Right lobe of liver (tissue), 6 donors: ENCODE measurements around the gene RPL31. TPM values are rescaled to one million over a fixed set of nuclear protein-coding genes. Genes with fewer than 3 reads are reported as not detected.

Experiments
- ATAC-seq, 4 donors: fragments of 200-7000 bp; cut with Tn5 transposase; one replicate each; pipeline ENCODE4 v1.9.1; 2020; ENCODE audit warnings: mild to moderate bottlenecking in 4 of 4, moderate library complexity in 4 of 4
- DNase-seq, 3 donors: peaks; one replicate each; pipeline ENCODE4 v3.0.0-alpha.2; 2020
- H3K27ac ChIP-seq, 3 donors: fragments of 200-600 bp; one replicate each; pipeline ENCODE4 v1.8.0; 2022
- H3K27me3 ChIP-seq, 2 donors: fragments of 200-600 bp; one replicate each; pipeline ENCODE4 v1.8.0; 2022
- H3K36me3 ChIP-seq, 4 donors: fragments of 200-600 bp; sonication (generic) in 1 of 4; one replicate each; pipeline versions ENCODE4 v1.5.1 to v1.8.0; 2017 to 2022; ENCODE audit warnings: control low read depth in 1 of 4
- H3K4me1 ChIP-seq, 4 donors: fragments of 200-600 bp; sonication (generic) in 1 of 4; one replicate each; pipeline versions ENCODE4 v1.5.1 to v1.8.0; 2017 to 2022; ENCODE audit warnings: control low read depth in 1 of 4
- H3K4me3 ChIP-seq, 3 donors: fragments of 200-600 bp; one replicate each; pipeline ENCODE4 v1.8.0; 2022
- H3K9me3 ChIP-seq, 4 donors: fragments of 200-600 bp; sonication (generic) in 1 of 4; one replicate each; pipeline versions ENCODE4 v1.5.1 to v1.8.0; 2017 to 2022; ENCODE audit warnings: control low read depth in 1 of 4
- POLR2A ChIP-seq: fragments of 450-650 bp; IDR thresholded peaks from one replicate; pipeline ENCODE4 v1.6.1; 2017; ENCODE audit warnings: antibody characterized with exemption, mild to moderate bottlenecking
- WGBS: methylation state at CpG from one replicate; pipeline ENCODE4 v1.1.6; 2018; ENCODE audit warnings: low coverage, low lambda C conversion rate; ENCODE audit not compliant: insufficient coverage; ENCODE audit errors: missing lambda C conversion rate; 5-methylcytosine and 5-hydroxymethylcytosine counted together
- intact Hi-C, 2 donors: fragments of 100-400 bp; cut with DNase I; formaldehyde crosslinking; loops; one replicate each; pipeline versions ENCODE4 v1.11.2 to v1.14.1; 2022
- total RNA-seq, 6 experiments: library from RNA; depleted of rRNA in 2 of 6; stranded (reverse); fragments of >200 nt in 2 of 6; fragmentation: NEBNext Ultra II Directional in 3 of 6; extraction: Animal tissue kit (Norgen Biotek cat#: 25700) in 3 of 6; gene quantifications; one replicate each; pipeline versions ENCODE4 v1.1.0 to v1.2.4, GENCODE V29; 2016 to 2023
- TF ChIP-seq, protein P1 (sequence below), 4 donors: fragments of 200-600 bp in 3 of 4; fragments of 450-650 bp in 1 of 4; IDR thresholded peaks; one replicate each; pipeline versions ENCODE4 v1.5.1 to v1.8.0; 2016 to 2022; ENCODE audit warnings: antibody characterized with exemption in 4 of 4, mild to moderate bottlenecking in 2 of 4
- donor health status: DM: no; HTN: yes; CAD: no.
- donor health status: DM: no; HTN: no; CAD: no.
- donor health status: DM: no; HTN: no; CAD: no.
- donor health status: DM: no; HTN: yes; CAD: no.
- donor health status: DM: no; HTN: yes; CAD: no.

RPL31 gene
- total RNA-seq, 6 experiments from 2014 or later = 363 to 497 (median 443) TPM

DNA sequence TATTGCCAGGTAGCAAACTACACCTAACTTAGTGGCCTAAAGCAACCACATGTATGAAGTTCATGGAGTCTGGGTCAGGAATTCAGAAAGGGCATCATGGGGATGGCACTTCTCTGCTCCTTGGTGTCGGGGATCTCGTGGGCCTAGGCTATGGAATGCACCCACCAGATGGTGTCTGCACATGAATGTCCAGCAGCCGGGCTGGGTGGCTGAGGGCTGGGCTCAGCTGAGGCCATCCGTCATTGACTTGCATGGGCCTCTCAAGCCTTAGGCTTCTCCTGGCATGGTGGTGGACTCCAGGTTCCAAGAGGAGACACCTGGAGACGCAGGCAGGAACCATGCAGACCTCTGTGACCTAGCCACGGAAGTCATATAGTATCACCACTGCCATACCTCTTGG, 26.0 kb upstream of the RPL31 start:
- Histone ChIP-seq H3K9me3 (no peaks in the 10 kb centered on the region), H3K27ac (no peak overlapping the region), H3K4me1 (no peaks in the 10 kb centered on the region), H3K4me3 (no peak overlapping the region), H3K36me3 (peaks cover 0 to 38% (median 2%) of the 10 kb centered on the region in 4 donors), H3K27me3 (no peaks in the 10 kb centered on the region)
- TF ChIP-seq, protein P1, sequence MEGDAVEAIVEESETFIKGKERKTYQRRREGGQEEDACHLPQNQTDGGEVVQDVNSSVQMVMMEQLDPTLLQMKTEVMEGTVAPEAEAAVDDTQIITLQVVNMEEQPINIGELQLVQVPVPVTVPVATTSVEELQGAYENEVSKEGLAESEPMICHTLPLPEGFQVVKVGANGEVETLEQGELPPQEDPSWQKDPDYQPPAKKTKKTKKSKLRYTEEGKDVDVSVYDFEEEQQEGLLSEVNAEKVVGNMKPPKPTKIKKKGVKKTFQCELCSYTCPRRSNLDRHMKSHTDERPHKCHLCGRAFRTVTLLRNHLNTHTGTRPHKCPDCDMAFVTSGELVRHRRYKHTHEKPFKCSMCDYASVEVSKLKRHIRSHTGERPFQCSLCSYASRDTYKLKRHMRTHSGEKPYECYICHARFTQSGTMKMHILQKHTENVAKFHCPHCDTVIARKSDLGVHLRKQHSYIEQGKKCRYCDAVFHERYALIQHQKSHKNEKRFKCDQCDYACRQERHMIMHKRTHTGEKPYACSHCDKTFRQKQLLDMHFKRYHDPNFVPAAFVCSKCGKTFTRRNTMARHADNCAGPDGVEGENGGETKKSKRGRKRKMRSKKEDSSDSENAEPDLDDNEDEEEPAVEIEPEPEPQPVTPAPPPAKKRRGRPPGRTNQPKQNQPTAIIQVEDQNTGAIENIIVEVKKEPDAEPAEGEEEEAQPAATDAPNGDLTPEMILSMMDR (IDR thresholded peaks at IDR 0.05) = no peak
- TF ChIP-seq POLR2A = no peak
- WGBS = no CpG with 5 or more reads among the region's 6 CpGs
- intact Hi-C loops = no loop called here
- DNase-seq (no peak), ATAC-seq (no peak)

DNA sequence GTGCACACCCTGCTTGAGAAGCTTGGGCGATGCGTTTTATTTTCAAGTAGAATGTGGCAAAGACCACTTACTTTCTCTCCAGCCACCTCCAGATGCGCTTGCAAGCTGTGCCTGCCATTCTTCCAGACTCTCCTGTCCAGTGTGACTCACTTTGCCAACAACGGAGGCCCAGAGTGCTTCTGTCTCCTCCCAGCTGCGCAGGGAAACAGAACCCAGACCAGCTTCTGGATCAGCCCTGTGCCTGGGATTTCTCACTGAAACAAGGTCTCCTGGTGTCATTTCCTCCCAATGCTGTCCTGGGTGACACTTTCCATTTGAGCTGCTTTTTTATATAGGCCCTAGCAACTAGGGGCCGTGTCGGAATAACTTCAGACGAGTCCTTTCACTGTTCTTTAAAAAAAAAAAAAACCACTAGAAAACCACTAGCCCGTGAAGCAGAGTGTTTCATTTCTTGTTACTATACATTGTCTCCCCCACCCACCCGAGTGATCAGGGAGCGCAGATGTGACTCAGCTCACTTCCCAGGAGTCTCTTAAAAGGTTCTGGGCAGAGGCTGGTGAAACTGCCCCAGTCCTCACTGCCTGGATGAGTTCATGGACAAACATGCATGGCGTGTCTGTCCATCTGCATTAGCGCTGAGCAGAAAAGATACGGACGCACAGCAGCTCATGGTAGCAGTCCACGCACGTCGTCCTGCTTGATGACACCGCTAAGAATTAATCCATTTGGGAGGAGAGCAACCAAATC, 25.3 kb upstream of the RPL31 start:
- 75% methylated on average over 14 of the region's 19 CpGs for WGBS
- intact Hi-C loops = no loop called here
- Histone ChIP-seq H3K4me1 (no peaks in the 10 kb centered on the region), H3K27ac (no peak overlapping the region), H3K9me3 (no peaks in the 10 kb centered on the region), H3K36me3 (peaks cover 0 to 31% (median 2%) of the 10 kb centered on the region in 4 donors), H3K4me3 (no peak overlapping the region), H3K27me3 (no peaks in the 10 kb centered on the region)
- ATAC-seq (peak in 1 of 4 donors; percentile 22), DNase-seq (no peak)
- no peak for TF ChIP-seq POLR2A
- TF ChIP-seq, protein P1 (IDR thresholded peaks at IDR 0.05) = no peak

DNA sequence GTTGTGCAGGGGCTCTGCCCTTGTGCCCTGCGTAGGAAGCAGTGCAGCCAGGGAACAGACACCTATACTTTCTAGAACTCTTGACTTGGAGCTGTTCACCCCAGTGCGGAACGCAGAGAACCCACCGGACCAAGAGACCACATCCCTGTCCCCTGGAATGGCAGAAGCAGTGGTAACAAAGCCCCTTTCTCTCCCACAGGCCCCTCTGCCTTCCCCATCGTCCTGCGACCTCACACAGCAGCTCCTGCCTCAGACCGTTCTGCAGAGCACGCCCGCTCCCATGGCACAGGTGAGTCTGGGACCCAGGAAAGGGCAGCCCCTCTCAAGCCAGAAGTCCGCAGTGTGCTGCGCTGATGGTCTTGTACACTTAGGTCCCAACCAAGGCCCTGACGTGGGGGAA, 24.6 kb upstream of the RPL31 start:
- TF ChIP-seq, protein P1 (IDR thresholded peaks at IDR 0.05) = no peak
- TF ChIP-seq POLR2A = no peak
- no peak for DNase-seq
- H3K27me3 ChIP-seq = no peaks in the 10 kb centered on the region
- H3K9me3 ChIP-seq = no peaks in the 10 kb centered on the region
- no CpG with 5 or more reads among the region's 12 CpGs for WGBS
- no peak overlapping the region for H3K27ac ChIP-seq
- no peaks in the 10 kb centered on the region for H3K4me1 ChIP-seq
- ATAC-seq = no peak
- peaks cover 0 to 32% (median 2%) of the 10 kb centered on the region in 4 donors for H3K36me3 ChIP-seq
- H3K4me3 ChIP-seq = no peak overlapping the region
- intact Hi-C loops = no loop called here

- ATAC-seq = peak in 1 of 4 donors; percentile 7
- intact Hi-C loops = no loop called here
- H3K36me3 ChIP-seq = peaks cover 0 to 33% (median 2%) of the 10 kb centered on the region in 4 donors
These were observed 23.4 kb upstream of the RPL31 start for GRCh38 chr2:100978582-100979191.

More at GRCh38 chr2:100978582-100979191, 23.4 kb upstream of the RPL31 start:
- Histone ChIP-seq H3K9me3 (no peaks in the 10 kb centered on the region), H3K4me3 (no peak overlapping the region), H3K27me3 (no peaks in the 10 kb centered on the region), H3K27ac (no peak overlapping the region), H3K4me1 (no peaks in the 10 kb centered on the region)
- no peak for DNase-seq
- no peak for TF ChIP-seq POLR2A
- TF ChIP-seq, protein P1 (IDR thresholded peaks at IDR 0.05) = no peak
- WGBS = 86% methylated on average over 10 of the region's 16 CpGs
